Activated CD8-positive, alpha-beta memory T cell treated with anti-CD3 and anti-CD28 coated beads, Interleukin-2, amount 50 U/mL, for 4 hours (primary cell): ENCODE results near the gene TXLNA.
A peak's percentile ranks its signal among the peaks of the same experiment; 100 is the strongest.

Experiments
- DNase-seq: peaks from one replicate; pipeline ENCODE4 v3.0.0-alpha.2; 2020

TXLNA gene

DNA sequence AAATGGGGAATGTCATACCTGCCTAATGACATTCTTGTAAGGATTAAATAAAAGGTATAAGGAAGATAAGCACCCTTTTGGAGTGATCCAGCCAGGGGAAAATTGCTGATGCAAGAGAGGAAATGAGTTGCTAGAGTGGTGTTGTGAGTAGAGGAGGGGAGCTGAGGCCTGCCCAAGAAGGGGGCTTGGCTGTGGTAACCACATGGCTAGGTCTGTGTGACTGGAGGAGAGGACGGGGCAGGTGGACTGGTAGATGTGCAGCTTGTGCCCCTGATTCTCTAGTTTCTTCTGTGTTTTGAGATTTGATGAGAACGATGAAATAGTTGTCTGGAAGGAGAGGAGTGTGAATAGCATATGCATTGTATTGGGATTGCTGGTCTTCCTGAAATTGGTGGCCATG, 6.6 kb downstream of the TXLNA start:
- DNase-seq, result no peak

- no peak for DNase-seq
Measured at GRCh38 chr1:32186491-32186890, 7.0 kb downstream of the TXLNA start.

- DNase-seq, result no peak
Measured at GRCh38 chr1:32187850-32188249, 8.4 kb downstream of the TXLNA start.

DNA sequence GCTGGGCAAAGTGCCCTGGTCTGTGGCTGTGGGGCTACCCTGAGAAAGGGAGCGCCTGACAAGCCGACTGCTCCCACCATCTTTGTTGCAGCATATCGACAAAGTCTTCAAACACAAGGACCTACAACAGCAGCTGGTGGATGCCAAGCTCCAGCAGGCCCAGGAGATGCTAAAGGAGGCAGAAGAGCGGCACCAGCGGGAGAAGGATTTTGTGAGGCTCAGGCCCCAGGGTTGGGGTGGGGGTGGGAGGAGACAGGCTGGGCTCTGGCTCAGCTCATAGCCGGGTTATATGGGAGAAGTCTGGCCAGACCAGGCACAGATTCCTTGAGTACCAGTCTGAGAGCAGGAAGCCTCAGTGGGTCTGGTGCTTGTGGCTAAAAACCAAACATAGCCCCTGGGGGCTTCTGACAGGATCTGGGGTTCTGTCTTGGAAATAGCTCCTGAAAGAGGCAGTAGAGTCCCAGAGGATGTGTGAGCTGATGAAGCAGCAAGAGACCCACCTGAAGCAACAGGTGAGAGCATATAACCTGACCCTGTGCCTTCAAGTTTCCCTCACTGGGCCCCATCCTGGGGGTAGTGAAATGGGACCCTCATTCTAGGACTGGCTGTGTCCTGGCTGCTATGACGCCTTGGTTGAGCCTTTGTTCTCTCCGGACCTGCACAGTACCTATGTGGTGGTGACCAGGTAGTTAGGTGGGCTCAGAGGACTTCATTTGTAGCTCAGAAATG, 12.9 kb downstream of the TXLNA start:
- DNase-seq, result no peak

DNA sequence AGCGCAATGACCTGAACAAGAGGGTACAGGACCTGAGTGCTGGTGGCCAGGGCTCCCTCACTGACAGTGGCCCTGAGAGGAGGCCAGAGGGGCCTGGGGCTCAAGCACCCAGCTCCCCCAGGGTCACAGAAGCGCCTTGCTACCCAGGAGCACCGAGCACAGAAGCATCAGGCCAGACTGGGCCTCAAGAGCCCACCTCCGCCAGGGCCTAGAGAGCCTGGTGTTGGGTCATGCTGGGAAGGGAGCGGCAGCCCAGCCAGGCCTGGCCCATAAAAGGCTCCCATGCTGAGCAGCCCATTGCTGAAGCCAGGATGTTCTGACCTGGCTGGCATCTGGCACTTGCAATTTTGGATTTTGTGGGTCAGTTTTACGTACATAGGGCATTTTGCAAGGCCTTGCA, 15.5 kb downstream of the TXLNA start:
- DNase-seq, result no peak

- DNase-seq, result no peak
Measured at GRCh38 chr1:32195531-32195930, 16.1 kb downstream of the TXLNA start.

GRCh38 chr1:32195972-32196823, 16.7 kb downstream of the TXLNA start:
- no peak for DNase-seq

DNA sequence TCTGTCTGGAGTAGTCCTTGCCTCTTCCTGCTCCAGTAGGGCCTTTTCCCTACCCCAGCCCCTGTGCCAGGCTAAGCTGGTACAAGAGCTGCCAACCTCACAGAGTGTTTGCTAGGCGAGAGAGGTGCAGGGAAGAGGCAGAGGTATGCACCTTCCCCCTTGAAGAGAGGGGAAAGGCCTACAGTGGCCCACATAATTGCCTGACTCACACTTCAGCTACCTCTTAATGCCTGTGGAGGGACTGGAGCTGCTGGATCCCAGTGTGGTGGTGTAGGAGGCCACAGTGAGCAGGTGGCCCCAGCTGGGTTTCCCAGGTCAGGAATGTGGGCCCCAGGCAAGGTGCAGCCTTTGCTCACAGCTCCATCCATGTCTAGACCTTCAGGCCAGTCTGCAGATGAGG, 17.6 kb downstream of the TXLNA start:
- no peak for DNase-seq

GRCh38 chr1:32197837-32198236, 18.4 kb downstream of the TXLNA start:
- no peak for DNase-seq

DNA sequence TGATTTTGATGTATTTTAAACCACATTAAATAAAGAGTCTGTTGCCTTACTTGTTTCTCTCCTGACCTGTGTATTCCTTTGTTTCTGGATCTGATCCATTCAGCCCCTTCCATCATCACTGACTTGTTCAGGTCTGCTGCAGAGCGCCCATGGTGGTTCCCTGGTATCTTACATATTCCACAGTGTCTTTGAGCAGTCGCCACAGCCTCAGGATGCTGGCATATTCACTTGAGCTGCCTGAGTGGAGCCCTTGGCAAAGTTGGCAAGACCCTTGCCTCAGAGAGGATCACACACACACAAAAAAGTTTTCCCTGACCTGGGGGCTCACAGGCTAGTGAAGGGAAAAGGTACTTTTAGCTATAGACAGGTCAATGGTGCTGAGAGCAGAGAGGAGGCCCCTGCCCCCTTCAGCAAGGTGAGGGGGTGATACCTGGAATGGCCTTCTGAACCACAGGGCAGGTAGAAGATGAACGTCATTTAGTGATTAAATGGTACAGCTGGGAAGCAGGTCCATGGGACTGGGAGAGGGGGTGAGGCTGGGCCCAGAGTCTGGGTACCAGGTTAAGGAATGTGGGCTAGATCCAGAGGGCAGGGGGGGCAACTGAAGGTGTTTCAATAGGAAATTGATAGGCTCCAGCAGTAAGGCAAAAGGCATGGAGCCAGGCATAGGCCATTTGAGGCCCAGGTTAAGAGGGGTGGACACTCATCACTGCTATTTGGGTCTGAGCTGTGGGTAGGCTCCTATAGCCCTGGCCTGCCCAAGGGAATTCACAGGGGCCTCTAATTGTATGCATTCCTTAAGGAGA, 19.0 kb downstream of the TXLNA start:
- DNase-seq, result no peak

GRCh38 chr1:32199043-32199716, 19.7 kb downstream of the TXLNA start:
- DNase-seq, result no peak

- no peak for DNase-seq
Measured at GRCh38 chr1:32199717-32200072, 20.2 kb downstream of the TXLNA start.

- DNase-seq, result peak; percentile 64
Measured at GRCh38 chr1:32200226-32201010, 20.9 kb downstream of the TXLNA start, which contains the start of gene CCDC28B. CCDC28B (plus strand) TSS chr1:32200595; CDS start chr1:32201936, 1,341 bp downstream.

DNA sequence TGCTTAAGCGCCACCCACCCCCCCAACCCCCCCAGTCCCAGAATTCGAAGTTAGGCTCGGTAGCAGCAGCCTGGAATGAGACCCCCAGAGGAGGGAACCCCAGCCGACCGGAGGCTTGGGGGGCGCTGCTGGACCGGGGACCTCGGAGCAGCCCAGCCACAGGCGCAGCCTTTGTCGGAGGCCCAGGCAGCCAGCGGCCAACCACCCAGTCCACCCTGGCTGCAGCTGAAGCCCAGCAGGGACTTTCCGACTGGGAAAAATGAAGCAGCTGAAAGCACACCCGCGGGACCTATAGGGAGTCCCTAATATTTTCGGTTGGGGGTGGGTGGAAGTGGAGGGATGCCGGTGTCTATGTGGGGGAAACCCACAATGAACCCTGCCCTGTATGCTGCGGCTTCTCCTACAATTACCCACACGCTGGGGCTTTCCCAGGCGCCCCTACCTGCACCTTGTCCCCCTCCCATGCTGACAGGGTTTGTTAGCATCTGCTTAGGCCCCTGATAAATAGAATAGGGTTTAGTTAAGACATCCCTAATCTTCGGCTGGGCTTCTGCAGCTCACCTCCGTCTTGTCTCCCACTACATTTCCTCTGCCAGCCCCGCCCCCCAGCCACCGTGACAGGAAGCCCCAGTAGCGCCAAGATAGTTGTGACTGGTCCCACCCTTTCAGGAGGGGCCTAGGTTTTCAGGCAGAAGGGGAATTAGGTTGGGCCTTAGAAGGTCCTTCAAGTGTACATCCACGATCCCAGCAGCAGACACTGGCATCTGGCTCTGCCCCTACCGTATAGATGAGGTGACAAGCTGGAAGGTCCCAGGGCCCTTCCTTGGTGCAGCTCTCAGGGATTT, 21.8 kb downstream of the TXLNA start:
- peak; percentile 74 for DNase-seq

GRCh38 chr1:32204943-32205361, 25.5 kb downstream of the TXLNA start:
- no peak for DNase-seq

GRCh38 chr1:32205401-32206370, 26.2 kb downstream of the TXLNA start, which contains the start of gene IQCC:
IQCC (plus strand) TSS chr1:32205671; CDS start chr1:32205682, 11 bp downstream.
- DNase-seq, result peak; percentile 86

GRCh38 chr1:32208469-32208868, 29.0 kb downstream of the TXLNA start:
- no peak for DNase-seq

DNA sequence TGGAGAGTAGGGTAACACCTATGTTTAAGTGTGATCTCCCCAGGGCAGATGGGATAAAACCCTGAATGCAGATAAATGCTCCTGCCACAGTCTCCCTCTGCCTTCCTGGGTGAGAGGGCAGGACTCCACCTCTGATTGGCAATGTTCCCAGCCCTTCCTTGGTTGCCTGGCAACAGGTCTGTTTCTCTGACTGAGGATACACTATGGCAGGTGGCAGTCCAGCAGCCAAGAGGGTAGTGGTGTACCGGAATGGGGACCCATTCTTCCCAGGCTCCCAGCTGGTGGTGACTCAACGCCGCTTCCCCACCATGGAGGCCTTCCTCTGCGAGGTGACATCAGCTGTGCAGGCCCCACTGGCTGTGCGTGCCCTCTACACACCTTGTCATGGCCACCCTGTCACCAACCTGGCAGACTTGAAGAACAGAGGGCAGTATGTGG, 29.4 kb downstream of the TXLNA start, which contains the start of gene DCDC2B:
DCDC2B (plus strand) TSS at position 199 of the 438 bp plus-strand sequence; CDS start at position 204, 5 bp downstream.
- no peak for DNase-seq
